HepG2 (cell line): ENCODE data around the gene LTB4R2. TPM values are rescaled to one million over a fixed set of nuclear protein-coding genes. Genes with fewer than 3 reads are reported as not detected.

Experiments used
- CERS6 ChIP-seq: sonication (generic); formaldehyde crosslinking; IDR thresholded peaks from 2 replicates; pipeline ENCODE4 v1.5.0; 2020; ENCODE audit warnings: missing genetic modification reagents
- GFI1 ChIP-seq: sonication (generic); formaldehyde crosslinking; IDR thresholded peaks from 2 replicates; pipeline ENCODE4 v1.5.0; 2020; ENCODE audit warnings: missing genetic modification reagents, mild to moderate bottlenecking, borderline replicate concordance
- HINFP ChIP-seq: sonication (generic); formaldehyde crosslinking; IDR thresholded peaks from 2 replicates; pipeline ENCODE4 v1.4.0; 2020; ENCODE audit warnings: low read depth, mild to moderate bottlenecking, missing genetic modification reagents
- IKZF4 ChIP-seq: sonication (generic); formaldehyde crosslinking; IDR thresholded peaks from 2 replicates; pipeline ENCODE4 v1.5.1; 2020; ENCODE audit warnings: borderline replicate concordance, mild to moderate bottlenecking, low read depth, missing genetic modification reagents; ENCODE audit errors: not compliant biosample characterization
- KAT2B ChIP-seq: fragments of 150-350 bp; IDR thresholded peaks from 2 replicates; pipeline ENCODE4 v1.6.1; 2014; ENCODE audit warnings: low read depth, low read length, borderline replicate concordance
- MLX ChIP-seq: IDR thresholded peaks from 2 replicates; pipeline ENCODE4 v1.6.1; 2016
- MTA1 ChIP-seq: sonication (generic); formaldehyde crosslinking; IDR thresholded peaks from 2 replicates; pipeline ENCODE4 v1.4.0; 2020; ENCODE audit warnings: missing genetic modification reagents, mild to moderate bottlenecking, borderline replicate concordance
- NBN ChIP-seq: fragments of 450-650 bp; conservative IDR thresholded peaks from 2 replicates; pipeline ENCODE4 v1.6.1; 2017
- SATB2 ChIP-seq: sonication (generic); formaldehyde crosslinking; IDR thresholded peaks from 2 replicates; pipeline ENCODE4 v1.5.0; 2020; ENCODE audit warnings: missing genetic modification reagents
- SP1 ChIP-seq, 2 experiments: fragments of 450-650 bp in 1 of 2; sonication (generic) in 1 of 2; formaldehyde crosslinking in 1 of 2; IDR thresholded peaks; 2 replicates each; pipeline versions ENCODE4 v1.4.0 to v1.6.1; 2016 to 2020; ENCODE audit warnings: missing genetic modification reagents in 1 of 2
- SRSF1 ChIP-seq: fragments of 200-400 bp; formaldehyde crosslinking; optimal IDR thresholded peaks from 2 replicates; pipeline ENCODE3; 2017; ENCODE audit warnings: mild to moderate bottlenecking, low read depth, low read length, moderate library complexity
- TGIF2 ChIP-seq: IDR thresholded peaks from 2 replicates; pipeline ENCODE4 v1.6.1; 2016; ENCODE audit warnings: control low read depth, missing compliant biosample characterization
- TMF1 ChIP-seq: sonication (generic); formaldehyde crosslinking; IDR thresholded peaks from 2 replicates; pipeline ENCODE4 v1.8.1; 2022; ENCODE audit warnings: low read depth, missing genetic modification reagents
- ZFP37 ChIP-seq: sonication (generic); formaldehyde crosslinking; IDR thresholded peaks from 2 replicates; pipeline ENCODE4 v1.4.0; 2020; ENCODE audit warnings: missing genetic modification reagents, borderline replicate concordance
- ZNF124 ChIP-seq: sonication (generic); formaldehyde crosslinking; IDR thresholded peaks from 2 replicates; pipeline ENCODE4 v1.4.0; 2020; ENCODE audit warnings: missing genetic modification reagents
- ZNF276 ChIP-seq: sonication (generic); formaldehyde crosslinking; IDR thresholded peaks from 2 replicates; pipeline ENCODE4 v1.4.0; 2020; ENCODE audit warnings: mild to moderate bottlenecking, low read depth, missing genetic modification reagents
- ZNF451 ChIP-seq: sonication (generic); formaldehyde crosslinking; IDR thresholded peaks from 2 replicates; pipeline ENCODE4 v1.5.0; 2020; ENCODE audit warnings: mild to moderate bottlenecking, missing genetic modification reagents
- ZNF564 ChIP-seq: sonication (generic); formaldehyde crosslinking; IDR thresholded peaks from 2 replicates; pipeline ENCODE4 v1.8.1; 2023; ENCODE audit warnings: mild to moderate bottlenecking, missing genetic modification reagents
- ZNF761 ChIP-seq: sonication (generic); formaldehyde crosslinking; conservative IDR thresholded peaks from 2 replicates; pipeline ENCODE4 v1.4.0; 2020; ENCODE audit warnings: mild to moderate bottlenecking, missing genetic modification reagents
- ZNF780A ChIP-seq: sonication (generic); formaldehyde crosslinking; IDR thresholded peaks from 2 replicates; pipeline ENCODE4 v1.8.0; 2022; ENCODE audit warnings: mild to moderate bottlenecking, missing genetic modification reagents, moderate library complexity
- polyA plus RNA-seq, 8 experiments: library from polyadenylated mRNA; depleted of rRNA in 3 of 8; stranded (reverse) in 7 of 8; unstranded in 1 of 8; fragments of >200 nt; fragmentation: Illumina TruSeq in 4 of 8; extraction: Trizol in 4 of 8; gene quantifications; 2 replicates each; pipeline versions ENCODE4 v1.2.1 to v1.2.3, GENCODE V29; 2011 to 2016; ENCODE audit warnings: low read depth in 4 of 8, missing spikeins in 1 of 8, mixed read lengths in 1 of 8; ENCODE audit not compliant: insufficient read depth in 1 of 8
- total RNA-seq, 5 experiments: library from RNA; depleted of rRNA; stranded (reverse); fragments of >200 nt; fragmentation: Illumina TruSeq; extraction: Trizol; gene quantifications; 2 replicates each; pipeline ENCODE4 v1.2.3, GENCODE V29; 2016; ENCODE audit warnings: low read depth in 1 of 5
- TF ChIP-seq, protein P1 (sequence below): sonication (generic); formaldehyde crosslinking; IDR thresholded peaks from 2 replicates; pipeline ENCODE4 v1.4.0; 2020; ENCODE audit warnings: mild to moderate bottlenecking, missing genetic modification reagents
- TF ChIP-seq, protein P2 (sequence below): sonication (generic); formaldehyde crosslinking; IDR thresholded peaks from 2 replicates; pipeline ENCODE4 v1.8.1; 2023; ENCODE audit warnings: mild to moderate bottlenecking, inconsistent platforms, moderate library complexity, missing genetic modification reagents, borderline replicate concordance

Gene LTB4R2
- total and polyA plus RNA-seq, 2 of the 13 experiments (the other 11 are each of a cell fraction or from before 2014, with no cell fraction given) = 3.9 to 6.9 TPM

DNA sequence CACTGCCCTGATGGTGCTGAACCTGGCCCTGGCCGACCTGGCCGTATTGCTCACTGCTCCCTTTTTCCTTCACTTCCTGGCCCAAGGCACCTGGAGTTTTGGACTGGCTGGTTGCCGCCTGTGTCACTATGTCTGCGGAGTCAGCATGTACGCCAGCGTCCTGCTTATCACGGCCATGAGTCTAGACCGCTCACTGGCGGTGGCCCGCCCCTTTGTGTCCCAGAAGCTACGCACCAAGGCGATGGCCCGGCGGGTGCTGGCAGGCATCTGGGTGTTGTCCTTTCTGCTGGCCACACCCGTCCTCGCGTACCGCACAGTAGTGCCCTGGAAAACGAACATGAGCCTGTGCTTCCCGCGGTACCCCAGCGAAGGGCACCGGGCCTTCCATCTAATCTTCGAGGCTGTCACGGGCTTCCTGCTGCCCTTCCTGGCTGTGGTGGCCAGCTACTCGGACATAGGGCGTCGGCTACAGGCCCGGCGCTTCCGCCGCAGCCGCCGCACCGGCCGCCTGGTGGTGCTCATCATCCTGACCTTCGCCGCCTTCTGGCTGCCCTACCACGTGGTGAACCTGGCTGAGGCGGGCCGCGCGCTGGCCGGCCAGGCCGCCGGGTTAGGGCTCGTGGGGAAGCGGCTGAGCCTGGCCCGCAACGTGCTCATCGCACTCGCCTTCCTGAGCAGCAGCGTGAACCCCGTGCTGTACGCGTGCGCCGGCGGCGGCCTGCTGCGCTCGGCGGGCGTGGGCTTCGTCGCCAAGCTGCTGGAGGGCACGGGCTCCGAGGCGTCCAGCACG lies 6.1 kb downstream of the LTB4R2 start (continued):
- TF ChIP-seq TGIF2 (CRISPR knock-in tag) = no peak
- TF ChIP-seq MLX = peak; percentile 86
- TF ChIP-seq ZNF124 (CRISPR knock-in tag) = peak; percentile 87
- TF ChIP-seq ZNF276 = peak; percentile 99
- TF ChIP-seq ZNF780A = no peak
- TF ChIP-seq ZFP37 (CRISPR knock-in tag) = peak; percentile 98
- no peak for TF ChIP-seq NBN
- TF ChIP-seq GFI1 (CRISPR knock-in tag) = no peak
- peak; percentile 99 for TF ChIP-seq SATB2 (CRISPR knock-in tag)
- TF ChIP-seq, protein P1, sequence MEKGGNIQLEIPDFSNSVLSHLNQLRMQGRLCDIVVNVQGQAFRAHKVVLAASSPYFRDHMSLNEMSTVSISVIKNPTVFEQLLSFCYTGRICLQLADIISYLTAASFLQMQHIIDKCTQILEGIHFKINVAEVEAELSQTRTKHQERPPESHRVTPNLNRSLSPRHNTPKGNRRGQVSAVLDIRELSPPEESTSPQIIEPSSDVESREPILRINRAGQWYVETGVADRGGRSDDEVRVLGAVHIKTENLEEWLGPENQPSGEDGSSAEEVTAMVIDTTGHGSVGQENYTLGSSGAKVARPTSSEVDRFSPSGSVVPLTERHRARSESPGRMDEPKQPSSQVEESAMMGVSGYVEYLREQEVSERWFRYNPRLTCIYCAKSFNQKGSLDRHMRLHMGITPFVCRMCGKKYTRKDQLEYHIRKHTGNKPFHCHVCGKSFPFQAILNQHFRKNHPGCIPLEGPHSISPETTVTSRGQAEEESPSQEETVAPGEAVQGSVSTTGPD = peak; percentile 74
- TF ChIP-seq ZNF761 = peak; percentile 98; the same call in 1 of the 2 replicates
- peak; percentile 96 for TF ChIP-seq HINFP (CRISPR knock-in tag)
- TF ChIP-seq KAT2B = no peak
- TF ChIP-seq IKZF4 (CRISPR knock-in tag) = peak; percentile 100
- TF ChIP-seq TMF1 = peak; percentile 99
- TF ChIP-seq CERS6 (CRISPR knock-in tag) = peak; percentile 99
- peak; percentile 93; the same call in 1 of the 2 replicates for TF ChIP-seq MTA1 (CRISPR knock-in tag)
- TF ChIP-seq ZNF564 (CRISPR knock-in tag) = no peak
- TF ChIP-seq SRSF1 = peak; percentile 93
- TF ChIP-seq SP1 (IDR thresholded peaks at IDR 0.05) = no peak
- TF ChIP-seq SP1 (CRISPR knock-in tag; IDR thresholded peaks at IDR 0.05) = no peak; the same call in 1 of the 2 replicates
- peak; percentile 98 for TF ChIP-seq ZNF451
- TF ChIP-seq, protein P2, sequence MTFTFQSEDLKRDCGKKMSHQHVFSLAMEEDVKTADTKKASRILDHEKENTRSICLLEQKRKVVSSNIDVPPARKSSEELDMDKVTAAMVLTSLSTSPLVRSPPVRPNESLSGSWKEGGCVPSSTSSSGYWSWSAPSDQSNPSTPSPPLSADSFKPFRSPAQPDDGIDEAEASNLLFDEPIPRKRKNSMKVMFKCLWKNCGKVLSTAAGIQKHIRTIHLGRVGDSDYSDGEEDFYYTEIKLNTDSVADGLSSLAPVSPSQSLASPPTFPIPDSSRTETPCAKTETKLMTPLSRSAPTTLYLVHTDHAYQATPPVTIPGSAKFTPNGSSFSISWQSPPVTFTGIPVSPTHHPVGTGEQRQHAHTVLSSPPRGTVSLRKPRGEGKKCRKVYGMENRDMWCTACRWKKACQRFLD (CRISPR knock-in tag) = peak; percentile 95
